Measurements from ENCODE around the gene GET3. TPM values are rescaled to one million over a fixed set of nuclear protein-coding genes. Genes with fewer than 3 reads are reported as not detected.

GET3 gene
- total and polyA plus RNA-seq, 2 of the 4 experiments (the other 2 are of a cell fraction) = 129 to 152 TPM

GRCh38 chr19:12705169-12705568 lies 32.1 kb upstream of the GET3 start:
- Histone ChIP-seq H4K5ac (ENCODE audit: low read depth, low read length) (no peak overlapping the region), H3K56ac (ENCODE audit: extremely low read depth, insufficient read depth, low read length) (no peak overlapping the region), H4K91ac (ENCODE audit: insufficient read depth, low read depth, low read length) (no peak overlapping the region), H4K20me1 (ENCODE audit: insufficient read depth, low read length) (peaks cover 14% of the 10 kb centered on the region), H2BK120ac (ENCODE audit: low read depth, low read length) (no peak overlapping the region), H3K79me1 (ENCODE audit: low read depth in 1 of 2, low read length in 2 of 2) (peaks cover 10 to 25% of the 10 kb centered on the region in 2 experiments), H3K9me1 (ENCODE audit: insufficient read depth, low read length) (no peaks in the 10 kb centered on the region), H3K14ac (replicated peaks; ENCODE audit: low read depth, low read length) (no peak overlapping the region), H3K9me3 (ENCODE audit: control insufficient read depth, insufficient read depth, low read length) (no peaks in the 10 kb centered on the region), H3K27ac (ENCODE audit: insufficient read depth, low read length) (no peak overlapping the region), H3K4me2 (ENCODE audit: low read depth, low read length) (no peak overlapping the region), H3K27me3 (ENCODE audit: control insufficient read depth, insufficient read depth, low read length) (no peaks in the 10 kb centered on the region), H2AK9ac (replicated peaks; ENCODE audit: low read depth, low read length, poor library complexity) (no peak overlapping the region), H2BK15ac (ENCODE audit: low read depth, low read length) (no peak overlapping the region), H3K4me3 (ENCODE audit: insufficient read depth, low read depth, low read length) (no peak overlapping the region), H3K36me3 (ENCODE audit: control insufficient read depth, insufficient read depth, low read length) (peaks cover 75% of the 10 kb centered on the region), H2AK5ac (ENCODE audit: low read depth, low read length) (no peak overlapping the region), H2BK5ac (ENCODE audit: low read depth, low read length, poor library complexity, severe bottlenecking) (no peak overlapping the region), H3K23ac (ENCODE audit: low read depth, low read length) (no peak overlapping the region), H2AFZ (replicated peaks; ENCODE audit: low read length, poor library complexity) (peak overlapping the region; percentile 63), H2BK20ac (ENCODE audit: low read depth, low read length) (no peak overlapping the region), H3K18ac (ENCODE audit: low read depth, low read length) (no peak overlapping the region), H4K8ac (ENCODE audit: low read depth in 2 of 2, low read length in 2 of 2) (no peak overlapping the region), H3K4ac (ENCODE audit: low read depth, low read length) (no peak overlapping the region), H3K4me1 (ENCODE audit: control insufficient read depth, insufficient read depth, low read length) (no peaks in the 10 kb centered on the region), H3K9ac (ENCODE audit: low read depth, low read length) (no peak overlapping the region)
- BruUV-seq (replicated peaks) = no TSS peak
- dilution Hi-C loops (cut with HindIII; ENCODE audit: low sequenced_read_pairs, unreplicated experiment) (no loop called here), intact Hi-C loops (cut with micrococcal nuclease) (no loop called here), in situ Hi-C loops (cut with MboI; ENCODE audit: low sequenced_read_pairs) (no loop called here)
- WGBS, 2 experiments (ENCODE audit: extremely low coverage in 2 of 2, insufficient read length in 1 of 2) = 94% methylated on average over 8 of the region's 13 CpGs; no CpG with 5 or more reads in 1 of the 2 experiments
- ATAC-seq (ENCODE audit: low read depth) = no peak
- ChIA-PET POLR2A (ENCODE audit: unreplicated experiment) (no interaction called here), CTCF (no interaction called here)
- TF ChIP-seq NFE2L2 (IDR thresholded peaks at IDR 0.05; ENCODE audit: low read depth, low read length) = no peak
- TF ChIP-seq SMC3 (IDR thresholded peaks at IDR 0.05; ENCODE audit: low read depth, low read length) = no peak
- no peak for TF ChIP-seq FOS (IDR thresholded peaks at IDR 0.05; ENCODE audit: low read depth, low read length)
- TF ChIP-seq CHD1 (IDR thresholded peaks at IDR 0.05; ENCODE audit: low read depth, low read length) = no peak
- TF ChIP-seq POLR2A (IDR thresholded peaks at IDR 0.05; ENCODE audit: low read depth, low read length) = no peak
- no peak for TF ChIP-seq MAZ (IDR thresholded peaks at IDR 0.05; ENCODE audit: borderline replicate concordance, low read depth, low read length)
- TF ChIP-seq RAD21 (IDR thresholded peaks at IDR 0.05; ENCODE audit: low read length) = no peak
- TF ChIP-seq RFX5 (IDR thresholded peaks at IDR 0.05; ENCODE audit: low read depth, low read length) = no peak
- TF ChIP-seq ELK1 (IDR thresholded peaks at IDR 0.05; ENCODE audit: borderline replicate concordance, low read depth, low read length) = no peak
- no peak for DNase-seq
